Natural killer cell (primary cell): ENCODE measurements around the gene ACAP3. TPM values are rescaled to one million over a fixed set of nuclear protein-coding genes. Genes with fewer than 3 reads are reported as not detected.

Source experiments
- ATAC-seq, 3 donors: fragments of 150-1000 bp in 2 of 3; fragments of 200-7000 bp in 1 of 3; cut with Tn5 transposase; 1 replicate in 1 of 3; 2 replicates in 2 of 3; pipeline ENCODE4 v1.10.0; 2021; ENCODE audit warnings: mild to moderate bottlenecking in 2 of 3, moderate library complexity in 2 of 3
- DNase-seq, 2 donors: peaks; one replicate each; pipeline versions ENCODE4 v3.0.0 to v3.0.0-alpha.2; 2013 to 2021; ENCODE audit warnings: mixed read lengths in 1 of 2
- H3K27ac ChIP-seq: one replicate; pipeline ENCODE4 v1.5.1; 2013; ENCODE audit warnings: mild to moderate bottlenecking, low read length
- H3K27me3 ChIP-seq: one replicate; pipeline ENCODE4 v1.6.1; 2013; ENCODE audit warnings: low read length; ENCODE audit not compliant: control insufficient read depth, insufficient read depth
- H3K36me3 ChIP-seq: one replicate; pipeline ENCODE4 v1.6.1; 2013; ENCODE audit warnings: low read length; ENCODE audit not compliant: control insufficient read depth, insufficient read depth
- H3K4me1 ChIP-seq: one replicate; pipeline ENCODE4 v1.6.1; 2013; ENCODE audit warnings: low read length; ENCODE audit not compliant: control insufficient read depth, insufficient read depth
- H3K4me3 ChIP-seq: one replicate; pipeline ENCODE4 v1.5.1; 2013; ENCODE audit warnings: low read length
- H3K9me3 ChIP-seq: one replicate; pipeline ENCODE4 v1.6.1; 2013; ENCODE audit warnings: low read length; ENCODE audit not compliant: control insufficient read depth, insufficient read depth
- H3K27ac Mint-ChIP-seq, 2 donors: one replicate each; pipeline ENCODE4 v1.8.0; 2022; ENCODE audit warnings: mild to moderate bottlenecking in 2 of 2, mixed read lengths in 2 of 2, moderate library complexity in 1 of 2
- H3K27me3 Mint-ChIP-seq, 2 donors: one replicate each; pipeline ENCODE4 v1.8.0; 2022; ENCODE audit warnings: low read depth in 2 of 2, mixed read lengths in 2 of 2
- H3K36me3 Mint-ChIP-seq: one replicate; pipeline ENCODE4 v1.8.0; 2022; ENCODE audit warnings: mixed read lengths
- H3K4me1 Mint-ChIP-seq, 2 donors: one replicate each; pipeline ENCODE4 v1.8.0; 2022; ENCODE audit warnings: mixed read lengths in 2 of 2
- H3K4me3 Mint-ChIP-seq: one replicate; pipeline ENCODE4 v1.8.0; 2022; ENCODE audit warnings: mild to moderate bottlenecking, moderate library complexity, mixed read lengths
- H3K9me3 Mint-ChIP-seq, 2 donors: one replicate each; pipeline ENCODE4 v1.8.0; 2022; ENCODE audit warnings: mixed read lengths in 2 of 2
- CTCF ChIP-seq: fragments of 200-600 bp; IDR thresholded peaks from one replicate; pipeline ENCODE4 v1.8.0; 2022; ENCODE audit warnings: antibody characterized with exemption
- WGBS: methylation state at CpG from one replicate; pipeline ENCODE4 v1.1.7; 2013; ENCODE audit warnings: missing lambda C conversion rate; ENCODE audit not compliant: insufficient coverage; 5-methylcytosine and 5-hydroxymethylcytosine counted together
- intact Hi-C: fragments of 100-400 bp; cut with micrococcal nuclease; formaldehyde crosslinking; loops from one replicate; pipeline ENCODE4 v1.14.2; 2022
- total RNA-seq, 4 donors: library from RNA; stranded (reverse); fragments of 120-200 nt in 1 of 4; gene quantifications; one replicate each; pipeline versions ENCODE4 v1.2.3 to v1.2.4, GENCODE V29; 2013 to 2022

ACAP3 gene
- total RNA-seq, 3 donors from 2014 or later (not counting 1 experiment from before 2014, with no cell fraction given): 56.1 to 59.7 (median 59.0) TPM

- H3K27ac ChIP-seq: no peak overlapping the region
- H3K4me3 ChIP-seq: no peak overlapping the region
- Mint-ChIP-seq H3K27ac (no peak overlapping the region), H3K4me3 (no peak overlapping the region), H3K27me3 (peaks cover 0 to 2% of the 10 kb centered on the region in 2 donors), H3K9me3 (no peaks in the 10 kb centered on the region), H3K4me1 (peaks cover 0 to 3% of the 10 kb centered on the region in 2 donors), H3K36me3 (no peaks in the 10 kb centered on the region)
- H3K9me3 ChIP-seq: no peaks in the 10 kb centered on the region
- no peaks in the 10 kb centered on the region for H3K36me3 ChIP-seq
- no peaks in the 10 kb centered on the region for H3K27me3 ChIP-seq
- H3K4me1 ChIP-seq: peaks cover 3% of the 10 kb centered on the region
- DNase-seq: no peak
- whole genome bisulfite sequencing: 93% methylated on average over 22 of the region's 22 CpGs
- ATAC-seq: no peak
- no peak for TF ChIP-seq CTCF
- intact Hi-C loops: no loop called here
These were observed 22.6 kb downstream of the ACAP3 start for GRCh38 chr1:1285102-1285571.

- Mint-ChIP-seq H3K36me3 (no peaks in the 10 kb centered on the region), H3K9me3 (no peaks in the 10 kb centered on the region), H3K27me3 (no peaks in the 10 kb centered on the region), H3K4me3 (no peak overlapping the region), H3K4me1 (no peaks in the 10 kb centered on the region), H3K27ac (no peak overlapping the region)
- H3K36me3 ChIP-seq: no peaks in the 10 kb centered on the region
- ATAC-seq (no peak), DNase-seq (no peak)
- H3K27ac ChIP-seq: no peak overlapping the region
- no peak for TF ChIP-seq CTCF
- H3K27me3 ChIP-seq: no peaks in the 10 kb centered on the region
- H3K4me3 ChIP-seq: no peak overlapping the region
- H3K9me3 ChIP-seq: no peaks in the 10 kb centered on the region
- peaks cover 3% of the 10 kb centered on the region for H3K4me1 ChIP-seq
- WGBS: 92% methylated on average over 28 of the region's 32 CpGs
- intact Hi-C loops: no loop called here
These were observed 23.3 kb downstream of the ACAP3 start for GRCh38 chr1:1284221-1285101.

GRCh38 chr1:1283821-1284220, 23.9 kb downstream of the ACAP3 start:
- no peaks in the 10 kb centered on the region for H3K27me3 Mint-ChIP-seq
- DNase-seq: no peak
- no peaks in the 10 kb centered on the region for H3K4me1 Mint-ChIP-seq
- Histone ChIP-seq H3K27me3 (no peaks in the 10 kb centered on the region), H3K4me1 (peaks cover 3% of the 10 kb centered on the region), H3K9me3 (no peaks in the 10 kb centered on the region), H3K36me3 (no peaks in the 10 kb centered on the region), H3K27ac (no peak overlapping the region), H3K4me3 (no peak overlapping the region)
- WGBS: 27% methylated on average over 3 of the region's 9 CpGs
- TF ChIP-seq CTCF: no peak
- intact Hi-C loops: no loop called here
- H3K36me3 Mint-ChIP-seq: no peaks in the 10 kb centered on the region
- H3K4me3 Mint-ChIP-seq: no peak overlapping the region
- no peak for ATAC-seq
- H3K9me3 Mint-ChIP-seq: no peaks in the 10 kb centered on the region
- peak overlapping the region in 1 of 2 donors; percentile 14 for H3K27ac Mint-ChIP-seq
